Stimulated activated CD8-positive, alpha-beta memory T cell treated with anti-CD3 and anti-CD28 coated beads, Interleukin-15, amount 100 ng/mL, for 1 hour (primary cell): ENCODE measurements around the gene TSPAN7.

Experiments used
- DNase-seq: peaks from one replicate; pipeline ENCODE4 v3.0.0-alpha.2; 2020; ENCODE audit warnings: low read depth

Gene TSPAN7

GRCh38 chrX:38694394-38694793, 133.1 kb downstream of the TSPAN7 start:
- DNase-seq = no peak

- DNase-seq = no peak
Measured at GRCh38 chrX:38697461-38697860, 136.1 kb downstream of the TSPAN7 start.

- no peak for DNase-seq
Measured at GRCh38 chrX:38699121-38699520, 137.8 kb downstream of the TSPAN7 start.

DNA sequence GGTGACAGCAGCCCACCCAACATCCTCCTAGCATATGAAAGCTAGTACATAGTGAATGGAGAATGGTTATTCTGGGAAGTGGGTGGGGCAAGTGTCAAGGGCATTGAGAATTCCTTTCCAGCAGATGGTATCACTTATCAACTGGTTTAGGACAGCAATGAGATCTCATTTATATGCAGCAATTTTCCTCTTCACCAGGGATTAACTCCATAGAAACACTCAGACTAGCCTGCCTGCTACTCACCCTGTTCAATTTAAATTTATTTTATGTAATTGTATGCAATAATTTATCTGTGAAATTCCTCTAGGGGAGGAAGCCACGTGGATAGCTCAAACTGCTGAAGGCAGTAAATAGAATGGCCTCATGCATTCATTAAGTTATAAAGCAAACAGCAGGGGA, 138.4 kb downstream of the TSPAN7 start:
- DNase-seq = no peak

DNA sequence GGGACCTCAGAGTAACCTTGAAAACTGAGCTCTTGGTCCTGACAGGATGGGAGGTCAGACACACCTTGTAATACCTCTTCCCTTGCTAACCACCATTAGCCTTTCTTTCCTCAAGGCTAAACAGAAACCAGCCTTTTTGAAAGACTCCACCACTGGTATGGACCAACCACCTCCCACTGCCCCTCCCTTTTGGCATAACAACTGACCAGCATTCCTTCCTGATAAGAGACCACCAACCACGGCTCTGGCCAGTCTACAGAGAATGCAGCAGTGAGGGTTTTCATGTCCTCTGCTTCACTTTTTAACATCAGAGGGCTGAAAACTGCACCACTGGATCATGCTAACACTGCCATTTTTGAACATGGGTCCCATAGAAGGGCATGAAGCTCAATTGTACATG, 139.7 kb downstream of the TSPAN7 start:
- no peak for DNase-seq

GRCh38 chrX:38704146-38704882, 143.0 kb downstream of the TSPAN7 start:
- no peak for DNase-seq

GRCh38 chrX:38717871-38718270, 156.5 kb downstream of the TSPAN7 start:
- no peak for DNase-seq

DNA sequence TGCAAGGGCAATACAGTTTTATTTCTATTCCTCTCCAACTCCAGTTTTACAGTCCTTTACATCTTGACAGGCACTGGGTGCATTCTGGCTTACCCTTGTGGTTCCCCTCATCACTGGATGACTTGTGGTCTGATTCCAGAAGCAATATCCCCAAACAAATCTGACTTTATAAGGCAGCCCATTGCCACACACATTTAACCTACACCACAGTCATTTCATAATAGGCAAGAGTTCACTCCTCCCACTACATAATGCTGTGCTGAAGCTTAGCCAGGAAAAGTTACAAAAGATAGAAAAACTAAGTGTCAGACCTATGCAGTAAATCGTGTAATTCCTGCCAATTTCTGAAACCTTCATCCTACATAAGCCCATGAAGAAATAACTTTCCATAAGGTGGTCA, 157.0 kb downstream of the TSPAN7 start:
- no peak for DNase-seq

- DNase-seq = no peak
Measured at GRCh38 chrX:38726612-38727011, 165.3 kb downstream of the TSPAN7 start.

GRCh38 chrX:38727668-38728067, 166.3 kb downstream of the TSPAN7 start:
- DNase-seq = no peak

DNA sequence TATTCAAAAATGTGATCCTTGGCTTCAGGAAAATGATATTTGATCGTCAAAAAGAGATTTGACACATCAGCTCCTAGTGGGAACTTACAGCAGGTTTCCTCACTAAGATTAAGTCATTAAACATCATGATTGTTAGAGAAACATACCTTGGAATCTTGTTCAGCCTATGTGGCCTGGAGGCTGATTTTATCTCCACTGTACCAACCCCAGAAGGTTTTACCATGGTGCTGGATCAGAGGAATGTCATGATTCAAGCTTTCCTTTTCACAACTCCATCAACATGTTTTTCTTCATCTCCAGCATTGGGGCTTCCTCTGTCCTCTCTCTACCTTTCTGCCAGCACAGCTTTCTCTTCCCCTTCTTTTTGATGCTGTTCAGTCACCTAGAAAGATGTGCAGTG, 171.5 kb downstream of the TSPAN7 start:
- no peak for DNase-seq
